GM13977 (cell line): ENCODE results near the gene MCRIP2.

Experiments used
- DNase-seq: peaks from one replicate; pipeline ENCODE4 v3.0.0; 2012; ENCODE audit warnings: low spot score
- in situ Hi-C: fragments of 300-500 bp; cut with MboI; formaldehyde crosslinking; loops from one replicate; pipeline ENCODE4 v1.12.0; 2022; ENCODE audit warnings: low sequenced_read_pairs, low pct_unique_long_range_greater_than_20kb, mixed read lengths, inconsistent platforms; ENCODE audit not compliant: unreplicated experiment
- TF ChIP-seq, protein P1 (sequence below): IDR thresholded peaks from 2 replicates; pipeline ENCODE4 v1.5.1; 2012; ENCODE audit warnings: mild to moderate bottlenecking, control low read depth; ENCODE audit not compliant: insufficient read depth; ENCODE audit errors: extremely low read depth, missing control alignments

MCRIP2 gene

DNA sequence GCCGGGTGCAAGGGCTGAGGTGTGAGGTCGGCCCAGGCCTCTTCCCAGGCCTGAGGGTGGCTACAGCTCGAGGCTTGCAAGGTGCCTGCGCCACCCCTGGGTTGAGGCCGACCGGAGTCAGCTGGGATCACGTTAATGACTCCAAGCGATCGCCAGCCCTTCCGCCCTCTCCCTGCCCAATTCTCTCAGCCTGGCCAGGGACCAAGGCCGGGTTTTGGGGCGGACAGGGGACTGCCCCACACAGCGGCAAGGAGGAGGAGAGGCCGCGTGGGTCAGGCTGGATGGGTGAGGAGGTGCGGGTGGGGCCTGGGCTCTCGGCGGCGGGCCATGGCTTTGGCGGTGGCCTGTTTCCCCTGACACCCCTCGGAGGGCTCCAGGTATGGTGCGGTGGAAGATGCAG lies 51.7 kb downstream of the MCRIP2 start:
- TF ChIP-seq, protein P1, sequence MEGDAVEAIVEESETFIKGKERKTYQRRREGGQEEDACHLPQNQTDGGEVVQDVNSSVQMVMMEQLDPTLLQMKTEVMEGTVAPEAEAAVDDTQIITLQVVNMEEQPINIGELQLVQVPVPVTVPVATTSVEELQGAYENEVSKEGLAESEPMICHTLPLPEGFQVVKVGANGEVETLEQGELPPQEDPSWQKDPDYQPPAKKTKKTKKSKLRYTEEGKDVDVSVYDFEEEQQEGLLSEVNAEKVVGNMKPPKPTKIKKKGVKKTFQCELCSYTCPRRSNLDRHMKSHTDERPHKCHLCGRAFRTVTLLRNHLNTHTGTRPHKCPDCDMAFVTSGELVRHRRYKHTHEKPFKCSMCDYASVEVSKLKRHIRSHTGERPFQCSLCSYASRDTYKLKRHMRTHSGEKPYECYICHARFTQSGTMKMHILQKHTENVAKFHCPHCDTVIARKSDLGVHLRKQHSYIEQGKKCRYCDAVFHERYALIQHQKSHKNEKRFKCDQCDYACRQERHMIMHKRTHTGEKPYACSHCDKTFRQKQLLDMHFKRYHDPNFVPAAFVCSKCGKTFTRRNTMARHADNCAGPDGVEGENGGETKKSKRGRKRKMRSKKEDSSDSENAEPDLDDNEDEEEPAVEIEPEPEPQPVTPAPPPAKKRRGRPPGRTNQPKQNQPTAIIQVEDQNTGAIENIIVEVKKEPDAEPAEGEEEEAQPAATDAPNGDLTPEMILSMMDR = no peak

DNA sequence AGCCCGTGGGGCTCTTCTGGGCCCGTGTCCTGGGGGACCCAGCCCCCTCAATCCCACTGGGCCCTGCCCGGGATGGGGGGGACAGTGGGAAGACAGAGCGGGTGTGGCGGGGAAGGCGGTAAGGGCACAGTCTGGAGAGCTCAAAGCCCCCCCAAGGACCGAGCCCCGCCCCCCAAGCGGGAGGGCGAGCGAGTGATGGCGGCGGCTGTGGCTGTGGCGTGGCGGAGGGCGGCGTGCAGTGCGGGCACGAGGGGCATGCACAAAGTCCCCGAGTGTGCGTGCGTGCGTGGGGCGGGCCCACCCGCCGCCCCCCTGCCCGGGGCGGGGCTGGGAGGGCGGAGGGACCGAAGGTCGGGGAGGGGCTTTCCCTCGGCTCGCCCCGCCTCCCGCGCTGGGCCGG lies 52.1 kb downstream of the MCRIP2 start:
- in situ Hi-C loops = no loop called here
- TF ChIP-seq, protein P1 = no peak
- no peak for DNase-seq

More for the DNA sequence above, 51.7 kb downstream of the MCRIP2 start:
- no peak for DNase-seq
- in situ Hi-C loops = no loop called here

DNA sequence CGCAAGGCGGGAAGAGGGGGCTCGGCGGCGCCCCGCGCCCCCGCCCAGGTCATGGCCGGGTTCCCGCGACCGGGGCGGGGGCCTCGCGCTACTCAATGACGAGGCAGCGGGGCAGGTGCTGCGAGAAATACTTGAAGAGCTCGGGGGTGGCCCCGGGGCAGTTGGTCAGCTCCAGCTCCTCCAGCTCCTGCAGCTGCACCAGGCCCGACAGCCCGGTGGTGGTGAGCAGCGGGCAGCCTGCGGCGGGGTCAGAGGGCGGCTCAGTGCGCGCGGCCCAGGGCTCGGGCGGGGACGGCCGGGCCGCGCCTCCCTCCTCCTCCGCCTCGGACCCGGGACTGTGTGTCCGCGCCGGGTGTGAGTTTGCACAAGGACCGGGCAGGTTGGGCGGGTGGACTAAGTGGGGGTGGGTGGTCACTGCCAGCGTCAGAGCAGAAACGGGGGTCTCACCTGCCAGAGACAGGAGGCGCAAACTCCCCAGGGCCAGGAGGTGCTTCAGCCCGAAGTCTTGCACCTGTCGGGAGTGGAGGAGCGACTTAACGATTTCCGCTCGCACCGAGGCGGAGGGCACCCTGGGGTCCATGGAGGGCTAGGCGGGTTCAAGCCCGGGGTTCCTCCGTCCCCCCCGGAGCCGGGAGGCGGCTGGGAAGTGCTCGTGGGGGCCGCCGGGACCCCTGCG lies 52.7 kb downstream of the MCRIP2 start:
- in situ Hi-C loops = no loop called here
- no peak for DNase-seq
- TF ChIP-seq, protein P1 = no peak

DNA sequence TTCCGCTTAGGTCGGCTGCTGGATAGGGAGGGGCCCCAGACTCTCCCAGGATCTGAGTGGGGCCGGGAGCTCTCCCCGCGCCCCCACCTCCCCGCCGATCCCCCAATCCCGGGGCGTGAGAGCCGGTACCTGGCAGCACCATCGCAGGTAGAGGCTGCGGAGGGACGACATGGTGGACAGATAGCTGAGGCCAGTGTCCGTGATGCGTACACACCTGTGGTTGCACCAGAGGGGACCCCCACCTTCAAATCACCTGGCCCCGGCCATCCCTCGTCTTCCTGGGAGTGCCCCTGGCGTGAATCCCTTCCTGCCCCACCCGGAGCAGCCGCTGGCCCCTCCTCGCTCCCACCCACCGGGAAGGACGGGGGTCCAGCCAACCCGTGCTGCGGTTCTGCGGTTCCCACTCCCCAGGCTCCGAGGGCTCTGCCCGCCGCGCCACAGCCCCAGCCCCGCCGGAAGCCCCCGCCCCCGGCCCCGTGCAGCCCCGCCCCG lies 53.3 kb downstream of the MCRIP2 start:
- in situ Hi-C loops = no loop called here
- TF ChIP-seq, protein P1 = no peak
- no peak for DNase-seq

DNA sequence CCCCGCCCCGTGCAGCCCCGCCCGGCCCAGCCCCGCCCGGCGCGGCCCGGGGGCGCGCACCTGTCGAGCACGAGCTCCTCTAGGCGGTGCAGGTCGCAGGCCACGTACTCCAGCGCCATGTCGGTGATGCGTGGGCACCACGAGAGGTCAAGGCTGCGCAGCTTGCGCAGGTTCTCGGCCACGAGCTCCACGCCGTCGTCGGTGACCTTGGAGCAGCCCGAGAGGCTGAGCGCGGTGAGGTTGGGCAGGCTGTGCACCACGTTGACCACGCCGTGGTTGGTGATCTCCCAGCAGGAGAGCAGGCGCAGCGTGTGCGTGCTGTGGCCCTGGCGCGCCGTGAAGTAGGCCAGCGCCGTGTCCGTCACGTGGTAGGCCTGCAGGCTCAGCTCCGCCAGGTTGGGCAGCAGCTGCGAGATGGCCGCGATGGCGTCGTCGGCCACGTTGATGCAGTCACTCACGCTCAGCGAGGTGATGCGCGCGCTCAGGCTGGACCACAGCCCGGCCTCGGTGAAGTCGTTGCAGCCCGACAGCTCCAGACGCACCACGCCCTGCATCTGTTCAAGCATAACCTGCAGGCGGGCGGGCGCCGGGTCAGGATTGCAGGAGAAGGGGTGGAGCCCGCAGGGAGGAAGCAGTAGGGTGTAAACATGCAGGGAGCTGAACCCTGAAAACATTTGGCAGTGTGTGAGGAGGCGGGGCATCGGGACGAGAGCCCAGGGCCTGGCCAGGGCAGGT lies 53.9 kb downstream of the MCRIP2 start:
- TF ChIP-seq, protein P1 = no peak
- DNase-seq = peak; percentile 90
- in situ Hi-C loops = no loop called here
